ENCODE results near the gene ABCC11.
"Not testable (repeated sequence)": the region's sequence is repeated elsewhere in the genome, so short reads cannot be mapped to it uniquely, and the experiment has no call there.

The ABCC11 gene

DNA sequence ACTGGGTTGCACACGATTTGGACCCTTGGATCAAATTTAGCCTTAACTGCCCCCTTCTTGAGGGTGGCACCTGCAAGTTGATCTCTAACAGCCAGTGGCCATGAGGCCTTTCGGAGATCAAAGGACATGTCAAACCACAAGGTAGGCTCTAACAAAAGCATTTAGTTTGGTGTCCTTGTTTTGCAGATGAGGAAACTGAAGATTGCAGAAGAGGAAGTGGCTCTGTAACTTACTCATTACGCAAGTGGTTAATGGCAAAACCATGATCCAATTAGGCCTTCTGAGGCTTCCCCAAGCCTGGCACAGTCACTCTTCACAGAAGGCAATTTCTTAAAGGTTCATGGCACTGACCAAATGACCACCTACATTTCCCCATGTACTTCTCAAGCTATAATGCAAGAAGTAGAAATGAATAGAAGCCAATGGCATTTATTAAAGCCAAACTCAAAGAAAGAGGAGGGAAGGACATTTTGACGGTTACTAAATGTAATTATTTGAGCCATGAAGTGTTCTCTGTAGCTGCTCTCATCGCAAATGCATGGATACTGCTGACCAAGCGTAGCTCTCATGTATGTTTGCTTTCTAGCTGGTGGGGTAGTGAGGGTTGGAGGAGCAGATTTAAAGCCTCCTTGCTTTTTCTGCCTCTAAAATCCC, 58.8 kb downstream of the ABCC11 start:
- TF ChIP-seq, protein P1, sequence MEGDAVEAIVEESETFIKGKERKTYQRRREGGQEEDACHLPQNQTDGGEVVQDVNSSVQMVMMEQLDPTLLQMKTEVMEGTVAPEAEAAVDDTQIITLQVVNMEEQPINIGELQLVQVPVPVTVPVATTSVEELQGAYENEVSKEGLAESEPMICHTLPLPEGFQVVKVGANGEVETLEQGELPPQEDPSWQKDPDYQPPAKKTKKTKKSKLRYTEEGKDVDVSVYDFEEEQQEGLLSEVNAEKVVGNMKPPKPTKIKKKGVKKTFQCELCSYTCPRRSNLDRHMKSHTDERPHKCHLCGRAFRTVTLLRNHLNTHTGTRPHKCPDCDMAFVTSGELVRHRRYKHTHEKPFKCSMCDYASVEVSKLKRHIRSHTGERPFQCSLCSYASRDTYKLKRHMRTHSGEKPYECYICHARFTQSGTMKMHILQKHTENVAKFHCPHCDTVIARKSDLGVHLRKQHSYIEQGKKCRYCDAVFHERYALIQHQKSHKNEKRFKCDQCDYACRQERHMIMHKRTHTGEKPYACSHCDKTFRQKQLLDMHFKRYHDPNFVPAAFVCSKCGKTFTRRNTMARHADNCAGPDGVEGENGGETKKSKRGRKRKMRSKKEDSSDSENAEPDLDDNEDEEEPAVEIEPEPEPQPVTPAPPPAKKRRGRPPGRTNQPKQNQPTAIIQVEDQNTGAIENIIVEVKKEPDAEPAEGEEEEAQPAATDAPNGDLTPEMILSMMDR (conservative IDR thresholded peaks at IDR 0.05; ENCODE audit: low read depth, low read length) = no peak
- no peak for DNase-seq (ENCODE audit: low read depth)
- H3K4me3 ChIP-seq (ENCODE audit: low read depth, low read length) = no peak overlapping the region

DNA sequence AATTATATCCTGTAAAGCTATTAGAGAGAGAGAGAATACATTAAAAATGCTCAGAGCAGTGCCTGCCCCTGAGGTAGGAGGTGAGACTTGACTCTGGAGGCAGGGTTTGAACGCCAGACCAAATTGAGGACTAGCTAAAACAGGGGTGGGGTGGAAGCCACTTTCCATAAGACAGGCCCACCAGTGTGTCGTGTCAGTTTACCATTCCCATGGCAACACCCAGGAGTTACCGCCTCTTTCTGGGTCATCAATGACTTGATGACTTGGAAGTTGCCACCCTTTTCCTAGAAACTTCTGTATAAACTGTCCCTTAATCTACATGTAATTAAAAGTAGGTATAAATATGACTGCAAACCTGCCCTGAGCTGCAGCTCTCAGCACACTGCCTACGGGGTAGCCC, 59.6 kb downstream of the ABCC11 start:
- TF ChIP-seq, protein P1 (conservative IDR thresholded peaks at IDR 0.05; ENCODE audit: low read depth, low read length) = no peak
- DNase-seq (ENCODE audit: low read depth) = no peak
- no peak overlapping the region for H3K4me3 ChIP-seq (ENCODE audit: low read depth, low read length)

DNA sequence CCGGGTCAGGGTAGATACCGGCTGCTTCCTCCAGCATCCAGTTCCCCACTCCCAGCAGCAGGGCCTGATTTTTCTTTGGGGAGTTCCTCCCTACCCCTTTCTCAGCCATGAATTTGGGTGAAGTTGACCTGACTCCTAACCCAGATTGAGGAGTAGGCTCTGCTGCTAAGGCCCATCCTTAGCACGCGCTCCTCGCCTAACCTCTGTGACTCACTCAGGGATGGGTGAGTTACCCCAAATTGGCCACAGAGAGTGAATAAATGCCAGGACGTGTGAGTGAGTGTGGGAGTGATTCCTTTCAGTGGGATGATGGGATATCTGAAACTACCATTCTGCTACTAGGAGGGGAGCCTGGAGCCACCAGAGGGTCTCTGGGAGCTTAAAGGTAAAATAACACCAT, 62.7 kb downstream of the ABCC11 start:
- TF ChIP-seq, protein P1 (conservative IDR thresholded peaks at IDR 0.05; ENCODE audit: low read depth, low read length) = no peak
- no peak overlapping the region for H3K4me3 ChIP-seq (ENCODE audit: low read depth, low read length)
- no peak for DNase-seq (ENCODE audit: low read depth)

DNA sequence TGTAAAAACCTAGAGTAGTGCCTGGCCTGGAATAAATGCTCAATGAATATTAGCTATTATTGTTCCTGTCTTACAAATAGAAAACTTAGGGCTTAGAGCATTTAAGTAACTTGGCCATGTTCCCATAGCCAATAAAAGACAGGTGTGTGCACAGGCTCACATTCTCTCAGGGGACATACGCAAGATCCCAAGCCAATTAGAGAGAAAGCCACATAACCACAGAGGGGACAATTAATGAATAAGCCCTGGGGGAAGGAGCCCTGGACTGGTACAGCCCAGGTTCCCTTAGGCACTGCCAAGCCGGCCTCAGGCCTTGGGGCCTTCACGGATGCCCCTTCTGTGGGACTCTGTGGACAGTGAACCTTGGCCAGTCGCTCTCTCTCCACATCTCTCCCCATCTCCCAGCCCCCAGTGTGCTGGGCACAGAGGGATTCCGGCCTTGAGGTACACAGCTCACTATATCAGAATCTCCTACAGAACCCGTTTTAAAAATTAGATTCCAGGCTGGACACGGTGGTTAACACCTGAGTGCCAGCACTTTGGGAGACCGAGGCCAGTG, 64.3 kb downstream of the ABCC11 start:
- no peak for DNase-seq (ENCODE audit: low read depth)
- TF ChIP-seq, protein P1 (conservative IDR thresholded peaks at IDR 0.05; ENCODE audit: low read depth, low read length) = no peak

DNA sequence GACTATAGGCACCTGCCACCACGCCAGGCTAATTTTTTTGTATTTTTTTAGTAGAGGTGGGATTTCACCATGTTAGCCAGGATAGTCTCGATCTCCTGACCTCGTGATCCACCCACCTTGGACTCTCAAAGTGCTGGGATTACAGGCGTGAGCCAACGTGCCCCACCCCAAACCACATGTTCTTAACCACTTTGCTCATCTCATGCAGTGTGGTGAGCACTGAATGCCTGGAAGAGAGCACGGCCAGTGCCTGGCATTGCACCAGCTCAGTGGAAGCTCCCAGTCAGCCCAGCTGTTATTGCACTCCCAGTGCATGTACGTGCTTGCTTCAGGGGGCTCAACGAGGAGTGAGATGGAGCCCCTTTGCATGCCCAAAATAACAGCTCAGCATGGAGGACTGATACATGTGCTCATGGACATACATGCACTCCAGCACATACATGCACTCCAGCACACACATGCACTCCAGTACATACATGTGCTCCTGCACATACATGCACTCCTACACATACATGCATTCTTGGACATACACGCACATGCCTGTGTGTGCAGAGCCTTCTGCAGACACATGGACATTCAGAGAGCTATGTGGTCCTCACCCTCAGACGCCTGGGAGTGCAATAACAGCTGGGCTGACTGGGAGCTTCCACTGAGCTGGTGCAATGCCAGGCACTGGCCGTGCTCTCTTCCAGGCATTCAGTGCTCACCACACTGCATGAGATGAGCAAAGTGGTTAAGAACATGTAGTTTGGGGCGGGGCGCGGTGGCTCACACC, 65.4 kb downstream of the ABCC11 start:
- not testable (repeated sequence) for DNase-seq (ENCODE audit: low read depth); H3K4me3 ChIP-seq (ENCODE audit: low read depth, low read length)

More for the DNA sequence above, 64.3 kb downstream of the ABCC11 start:
- H3K4me3 ChIP-seq (ENCODE audit: low read depth, low read length) = no peak overlapping the region

DNA sequence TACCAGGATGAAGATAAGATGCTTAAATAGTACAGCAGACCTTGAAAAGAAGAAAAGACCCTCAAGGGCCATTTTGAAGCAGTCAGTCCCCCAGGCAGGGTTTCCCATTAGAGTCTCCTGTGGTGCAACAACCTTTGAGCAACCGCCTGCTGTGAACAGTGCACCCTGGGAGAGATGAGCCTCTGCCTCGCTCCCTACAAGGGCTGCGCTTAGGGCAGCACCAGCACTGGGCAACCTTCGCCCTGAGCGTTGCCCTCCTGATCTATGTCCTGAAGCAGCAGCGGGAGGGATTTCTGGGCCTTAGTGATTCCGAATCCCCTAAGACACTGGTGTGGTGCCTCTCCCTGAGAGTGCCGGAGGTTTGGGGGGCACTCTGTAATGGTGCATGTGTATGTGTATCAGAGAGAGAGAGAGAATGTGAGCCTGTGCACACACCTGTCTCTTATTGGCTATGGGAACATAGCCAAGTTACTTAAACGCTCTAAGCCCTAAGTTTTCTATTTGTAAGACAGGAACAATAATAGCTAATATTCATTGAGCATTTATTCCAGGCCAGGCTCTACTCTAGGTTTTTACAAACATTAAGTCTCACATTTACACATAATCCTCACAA, 66.4 kb downstream of the ABCC11 start:
- H3K4me3 ChIP-seq (ENCODE audit: low read depth, low read length) = no peak overlapping the region
- TF ChIP-seq, protein P1 (conservative IDR thresholded peaks at IDR 0.05; ENCODE audit: low read depth, low read length) = no peak
- DNase-seq (ENCODE audit: low read depth) = no peak

DNA sequence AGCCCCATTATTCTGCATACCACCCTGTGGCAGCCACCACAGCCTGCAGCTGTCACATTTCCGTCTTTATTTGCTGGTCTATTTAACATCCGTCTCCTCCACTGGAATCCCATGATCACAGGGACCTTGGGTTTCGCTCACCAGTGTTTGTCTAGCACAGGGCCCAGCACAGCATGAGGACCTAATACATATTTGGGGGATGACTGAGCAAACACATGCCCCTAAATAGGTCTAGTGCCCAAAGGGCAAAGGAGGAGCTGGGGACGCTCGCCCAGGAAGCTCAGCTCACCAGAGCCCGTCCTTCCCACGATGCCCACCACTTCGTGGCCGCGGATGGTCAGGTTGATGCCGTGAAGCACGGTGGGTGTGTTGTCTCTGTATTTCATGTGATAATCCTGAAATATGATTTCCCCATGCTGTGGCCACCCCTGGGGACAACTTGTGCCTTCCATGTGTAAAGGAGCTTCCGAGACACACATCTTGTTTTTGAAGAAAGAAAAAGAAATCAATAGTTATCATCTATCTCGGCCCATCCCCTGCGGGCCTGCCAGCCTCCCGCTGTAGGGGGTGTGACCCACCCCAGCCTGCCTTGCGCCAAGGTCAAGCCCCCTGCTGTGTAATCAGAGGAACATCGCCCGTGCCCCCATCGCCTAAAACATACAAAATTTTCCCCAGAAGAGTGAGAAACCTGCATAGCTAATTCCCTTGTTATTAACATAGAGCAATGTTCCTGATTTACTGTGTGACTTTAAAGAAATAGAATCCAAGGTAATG, 70.5 kb downstream of the ABCC11 start:
- TF ChIP-seq, protein P1 (conservative IDR thresholded peaks at IDR 0.05; ENCODE audit: low read depth, low read length) = no peak
- no peak overlapping the region for H3K4me3 ChIP-seq (ENCODE audit: low read depth, low read length)
- DNase-seq (ENCODE audit: low read depth) = no peak

Data from choroid plexus epithelial cell (primary cell).